Mesenchymal stem cell (in vitro differentiated cells and primary cell): Measurements from ENCODE around the gene ADAMTS10.

Experiments
- DNase-seq: peaks from one replicate; pipeline ENCODE4 v3.0.0-alpha.2; 2013
- H2AFZ ChIP-seq: one replicate; pipeline ENCODE4 v1.6.1; 2013; ENCODE audit warnings: low read depth, mild to moderate bottlenecking, control low read depth, inconsistent platforms, low read length, moderate library complexity
- H2AK5ac ChIP-seq: 2 replicates; pipeline ENCODE4 v1.6.1; 2013; ENCODE audit warnings: low read length, moderate library complexity, mild to moderate bottlenecking, inconsistent platforms; ENCODE audit not compliant: severe bottlenecking
- H2BK120ac ChIP-seq: one replicate; pipeline ENCODE4 v1.6.1; 2013; ENCODE audit warnings: low read depth, mild to moderate bottlenecking, inconsistent platforms, low read length, moderate library complexity
- H2BK12ac ChIP-seq, 2 experiments: one replicate each; pipeline ENCODE4 v1.6.1; 2013; ENCODE audit warnings: inconsistent platforms in 2 of 2, low read length in 2 of 2, mild to moderate bottlenecking in 2 of 2, moderate library complexity in 2 of 2, control low read depth in 1 of 2
- H2BK15ac ChIP-seq: one replicate; pipeline ENCODE4 v1.6.1; 2013; ENCODE audit warnings: mild to moderate bottlenecking, low read depth, inconsistent platforms; ENCODE audit not compliant: poor library complexity, severe bottlenecking
- H2BK5ac ChIP-seq: 2 replicates; pipeline ENCODE4 v1.6.1; 2013; ENCODE audit warnings: low read depth, mild to moderate bottlenecking, low read length, control low read depth, inconsistent platforms; ENCODE audit not compliant: poor library complexity, severe bottlenecking
- H3K14ac ChIP-seq, 2 experiments: one replicate each; pipeline ENCODE4 v1.6.1; 2013; ENCODE audit warnings: inconsistent platforms in 2 of 2, low read length in 2 of 2, control low read depth in 1 of 2, mild to moderate bottlenecking in 1 of 2, moderate library complexity in 1 of 2
- H3K18ac ChIP-seq, 2 experiments: one replicate each; pipeline ENCODE4 v1.6.1; 2013; ENCODE audit warnings: inconsistent platforms in 2 of 2, low read length in 2 of 2, control low read depth in 1 of 2, low read depth in 1 of 2, mild to moderate bottlenecking in 1 of 2
- H3K23ac ChIP-seq, 2 experiments: one replicate each; pipeline ENCODE4 v1.6.1; 2013; ENCODE audit warnings: inconsistent platforms in 2 of 2, low read length in 2 of 2, mild to moderate bottlenecking in 2 of 2, moderate library complexity in 2 of 2, control low read depth in 1 of 2
- H3K27ac ChIP-seq: 2 replicates; pipeline ENCODE4 v1.5.1; 2013; ENCODE audit warnings: mild to moderate bottlenecking, moderate library complexity, low read length, control low read depth, inconsistent platforms; ENCODE audit not compliant: poor library complexity, severe bottlenecking
- H3K27me3 ChIP-seq, 2 experiments: 2 replicates each; pipeline versions ENCODE4 v1.6.1 to v1.7.0; 2013; ENCODE audit warnings: low read length in 2 of 2, mild to moderate bottlenecking in 2 of 2, moderate library complexity in 2 of 2, control low read depth in 1 of 2, inconsistent platforms in 1 of 2; ENCODE audit not compliant: control insufficient read depth in 1 of 2, insufficient read depth in 1 of 2
- H3K36me3 ChIP-seq, 2 experiments: 2 replicates each; pipeline versions ENCODE4 v1.6.1 to v1.7.0; 2013; ENCODE audit warnings: low read length in 2 of 2, control low read depth in 1 of 2, inconsistent platforms in 1 of 2, low read depth in 1 of 2, mild to moderate bottlenecking in 1 of 2; ENCODE audit not compliant: insufficient read depth in 2 of 2, control insufficient read depth in 1 of 2
- H3K4ac ChIP-seq, 2 experiments: one replicate each; pipeline ENCODE4 v1.6.1; 2013; ENCODE audit warnings: inconsistent platforms in 2 of 2, low read length in 2 of 2, mild to moderate bottlenecking in 2 of 2, moderate library complexity in 2 of 2, control low read depth in 1 of 2, low read depth in 1 of 2
- H3K4me1 ChIP-seq: 2 replicates; pipeline ENCODE4 v1.6.1; 2013; ENCODE audit warnings: low read depth, low read length, control low read depth; ENCODE audit not compliant: control insufficient read depth, insufficient read depth
- H3K4me2 ChIP-seq: 2 replicates; pipeline ENCODE4 v1.6.1; 2013; ENCODE audit warnings: low read length, mild to moderate bottlenecking, inconsistent platforms; ENCODE audit not compliant: poor library complexity, severe bottlenecking
- H3K4me3 ChIP-seq, 2 experiments: 2 replicates each; pipeline versions ENCODE4 v1.5.1 to v1.7.0; 2013; ENCODE audit warnings: low read length in 2 of 2, mild to moderate bottlenecking in 2 of 2, control low read depth in 1 of 2, low read depth in 1 of 2; ENCODE audit not compliant: insufficient read depth in 1 of 2
- H3K79me1 ChIP-seq: replicated peaks from 2 replicates; pipeline ENCODE4 v1.6.1; 2013; ENCODE audit warnings: mild to moderate bottlenecking, control low read depth, low read length, inconsistent platforms; ENCODE audit not compliant: poor library complexity, severe bottlenecking
- H3K9ac ChIP-seq: 2 replicates; pipeline ENCODE4 v1.7.0; 2013; ENCODE audit warnings: mild to moderate bottlenecking, low read length, moderate library complexity
- H3K9me3 ChIP-seq: 2 replicates; pipeline ENCODE4 v1.7.0; 2013; ENCODE audit warnings: mild to moderate bottlenecking, low read length; ENCODE audit not compliant: control insufficient read depth
- H4K8ac ChIP-seq: one replicate; pipeline ENCODE4 v1.6.1; 2013; ENCODE audit warnings: inconsistent platforms, mild to moderate bottlenecking, low read length, moderate library complexity
- H4K91ac ChIP-seq: one replicate; pipeline ENCODE4 v1.6.1; 2013; ENCODE audit warnings: mild to moderate bottlenecking, low read length, inconsistent platforms
- WGBS: methylation state at CpG from one replicate; pipeline ENCODE4 v1.1.7; 2013; ENCODE audit warnings: mixed read lengths; 5-methylcytosine and 5-hydroxymethylcytosine counted together

The ADAMTS10 gene

DNA sequence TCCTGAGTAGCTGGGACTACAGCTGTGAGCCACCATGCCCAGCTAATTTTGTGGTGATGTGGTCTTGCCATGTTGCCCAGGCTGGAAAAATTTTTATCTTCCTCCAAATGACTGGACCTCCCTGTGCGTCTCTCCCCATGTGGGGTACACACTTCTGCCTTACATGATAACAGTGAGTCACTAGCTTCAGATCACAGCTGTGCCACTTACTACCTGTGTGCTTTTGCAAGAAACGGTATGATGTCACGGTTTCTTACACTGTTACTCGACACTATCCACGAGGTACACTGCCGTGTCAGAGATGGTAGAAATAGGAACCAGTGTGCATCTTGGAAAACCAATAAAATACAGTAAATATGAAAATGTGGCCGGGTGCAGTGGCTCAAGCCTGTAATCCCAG lies 79.0 kb downstream of the ADAMTS10 start:
- H3K4me1 ChIP-seq: peaks cover 10% of the 10 kb centered on the region
- no peaks in the 10 kb centered on the region for H3K9me3 ChIP-seq
- H3K14ac ChIP-seq: no peak overlapping the region
- no peak overlapping the region for H3K9ac ChIP-seq
- H3K4me3 ChIP-seq: no peak overlapping the region
- no peak overlapping the region for H2BK120ac ChIP-seq
- no peak overlapping the region for H2BK5ac ChIP-seq
- H3K18ac ChIP-seq: no peak overlapping the region
- H3K79me1 ChIP-seq: peaks cover 24% of the 10 kb centered on the region
- no peak for DNase-seq
- no peak overlapping the region for H3K23ac ChIP-seq
- no peak overlapping the region for H2AFZ ChIP-seq
- peaks cover 0 to 7% of the 10 kb centered on the region in 2 experiments for H3K36me3 ChIP-seq
- H2BK12ac ChIP-seq: no peak overlapping the region
- no peak overlapping the region for H4K91ac ChIP-seq
- no peak overlapping the region for H4K8ac ChIP-seq
- H3K27ac ChIP-seq: no peak overlapping the region
- no peak overlapping the region for H2AK5ac ChIP-seq
- no peak overlapping the region for H3K4me2 ChIP-seq
- 94% methylated on average over 7 of the region's 7 CpGs for WGBS
- H3K4ac ChIP-seq: no peak overlapping the region
- no peaks in the 10 kb centered on the region for H3K27me3 ChIP-seq
- no peak overlapping the region for H2BK15ac ChIP-seq
